NB4 (cell line): ENCODE measurements around the gene OR4L1.

Experiments
- DNase-seq: peaks from one replicate; pipeline ENCODE4 v3.0.0; 2010; ENCODE audit warnings: low read depth
- H3K4me3 ChIP-seq: one replicate; pipeline ENCODE4 v1.5.1; 2011; ENCODE audit warnings: mild to moderate bottlenecking, low read depth, low read length, moderate library complexity
- CTCF ChIP-seq: IDR thresholded peaks from one replicate; pipeline ENCODE4 v1.5.1; 2012; ENCODE audit warnings: low read depth, low read length
- MAX ChIP-seq: IDR thresholded peaks from 2 replicates; pipeline ENCODE4 v1.6.1; 2011; ENCODE audit warnings: low read depth, low read length
- MYC ChIP-seq: IDR thresholded peaks from 2 replicates; pipeline ENCODE4 v1.6.1; 2011; ENCODE audit warnings: low read depth, low read length
- POLR2A ChIP-seq: IDR thresholded peaks from 2 replicates; pipeline ENCODE4 v1.6.1; 2011; ENCODE audit warnings: mild to moderate bottlenecking; ENCODE audit not compliant: insufficient read length; ENCODE audit errors: extremely low read depth

OR4L1 gene

GRCh38 chr14:20059745-20060144, at the start of gene OR4L1:
OR4L1 (plus strand) TSS chr14:20060045; CDS start chr14:20060045, 0 bp downstream.
- DNase-seq = no peak
- no peak for TF ChIP-seq CTCF
- no peak for TF ChIP-seq MYC
- TF ChIP-seq MAX = no peak
- no peak within 1 kb of the TSS for H3K4me3 ChIP-seq

GRCh38 chr14:20019257-20019865, 40.5 kb upstream of the OR4L1 start, which contains the start of gene OR4K14:
OR4K14 (minus strand) TSS chr14:20019307; CDS start chr14:20015193, 4,114 bp downstream.
- no peak within 1 kb of the TSS for H3K4me3 ChIP-seq
- TF ChIP-seq MAX (no peak), CTCF (no peak), POLR2A (no peak), MYC (no peak)
- DNase-seq = no peak

GRCh38 chr14:20031058-20031457, 28.8 kb upstream of the OR4L1 start:
- DNase-seq = no peak
- no peak overlapping the region for H3K4me3 ChIP-seq
- no peak for TF ChIP-seq MAX
- TF ChIP-seq CTCF = no peak
- TF ChIP-seq POLR2A = no peak
- no peak for TF ChIP-seq MYC

GRCh38 chr14:20035449-20035848, 24.4 kb upstream of the OR4L1 start:
- TF ChIP-seq MAX (no peak), POLR2A (no peak), MYC (no peak), CTCF (no peak)
- no peak for DNase-seq
- H3K4me3 ChIP-seq = no peak overlapping the region

- H3K4me3 ChIP-seq = no peak within 1 kb of the TSS
- TF ChIP-seq MAX = no peak
- TF ChIP-seq POLR2A = no peak
- TF ChIP-seq MYC = no peak
- no peak for TF ChIP-seq CTCF
- DNase-seq = no peak
Measured at GRCh38 chr14:20035938-20036337, 23.9 kb upstream of the OR4L1 start, which contains the start of gene OR4K13. OR4K13 (minus strand) TSS chr14:20036038; CDS start chr14:20034758, 1,280 bp downstream.
